Tibial nerve (tissue), 4 donors: ENCODE results near the gene NBAS. TPM values are rescaled to one million over a fixed set of nuclear protein-coding genes. Genes with fewer than 3 reads are reported as not detected.
"Not testable (repeated sequence)": the region's sequence is repeated elsewhere in the genome, so short reads cannot be mapped to it uniquely, and the experiment has no call there.

ENCODE experiments used
- DNase-seq, 2 donors: peaks; one replicate each; pipeline ENCODE4 v3.0.0-alpha.2; 2019; ENCODE audit warnings: low spot score in 2 of 2
- H3K27ac ChIP-seq, 4 donors: fragments of 200-600 bp; sonication (generic) in 3 of 4; one replicate each; pipeline ENCODE4 v1.5.1; 2017 to 2019; ENCODE audit warnings: mild to moderate bottlenecking in 1 of 4
- H3K27me3 ChIP-seq, 2 donors: fragments of 200-600 bp; sonication (generic) in 1 of 2; one replicate each; pipeline versions ENCODE4 v1.5.1 to v1.6.0; 2017 to 2019
- H3K36me3 ChIP-seq, 3 donors: fragments of 200-600 bp; sonication (generic); one replicate each; pipeline ENCODE4 v1.5.1; 2018 to 2019
- H3K4me1 ChIP-seq, 4 donors: fragments of 200-600 bp; sonication (generic) in 3 of 4; one replicate each; pipeline ENCODE4 v1.5.1; 2017 to 2019
- H3K4me3 ChIP-seq, 4 donors: fragments of 200-600 bp; sonication (generic) in 3 of 4; one replicate each; pipeline ENCODE4 v1.5.1; 2017 to 2019; ENCODE audit warnings: mild to moderate bottlenecking in 1 of 4, moderate library complexity in 1 of 4
- H3K9me3 ChIP-seq, 4 donors: fragments of 200-600 bp; sonication (generic) in 3 of 4; one replicate each; pipeline ENCODE4 v1.5.1; 2017 to 2019
- CTCF ChIP-seq, 5 experiments: fragments of 200-600 bp in 3 of 5; fragments of 450-650 bp in 2 of 5; sonication (generic) in 3 of 5; IDR thresholded peaks; one replicate each; pipeline ENCODE4 v1.5.1; 2016 to 2019; ENCODE audit warnings: antibody characterized with exemption in 5 of 5, mild to moderate bottlenecking in 3 of 5, moderate library complexity in 2 of 5
- EP300 ChIP-seq, 2 donors: sonication (generic); formaldehyde crosslinking; IDR thresholded peaks; one replicate each; pipeline ENCODE4 v1.6.1; 2017; ENCODE audit warnings: antibody characterized with exemption in 2 of 2, mild to moderate bottlenecking in 1 of 2
- POLR2A ChIP-seq, 2 donors: fragments of 450-650 bp; IDR thresholded peaks; one replicate each; pipeline ENCODE4 v1.6.1; 2017; ENCODE audit warnings: antibody characterized with exemption in 2 of 2, mild to moderate bottlenecking in 2 of 2, moderate library complexity in 2 of 2
- WGBS, 2 donors: methylation state at CpG; one replicate each; pipeline ENCODE4 v1.1.5; 2018; 5-methylcytosine and 5-hydroxymethylcytosine counted together
- total RNA-seq, 4 donors: library from RNA; depleted of rRNA; stranded (reverse); fragments of >200 nt; gene quantifications; one replicate each; pipeline ENCODE4 v1.1.0, GENCODE V29; 2016

NBAS gene
- total RNA-seq, 4 donors from 2014 or later: 49.0 to 59.1 (median 55.1) TPM

- H3K9me3 ChIP-seq: no peaks in the 10 kb centered on the region
- WGBS, 2 donors: 63 to 69% methylated on average over 5 of the region's 5 CpGs
- TF ChIP-seq EP300 (IDR thresholded peaks at IDR 0.05) (no peak), CTCF (IDR thresholded peaks at IDR 0.05) (no peak), POLR2A (IDR thresholded peaks at IDR 0.05) (no peak)
- no peaks in the 10 kb centered on the region for H3K27me3 ChIP-seq
- H3K4me3 ChIP-seq: no peak overlapping the region
- no peak overlapping the region for H3K27ac ChIP-seq
- peaks cover 0 to 18% (median 0%) of the 10 kb centered on the region in 3 donors for H3K36me3 ChIP-seq
- DNase-seq: no peak
- no peaks in the 10 kb centered on the region for H3K4me1 ChIP-seq
Observed at GRCh38 chr2:15334644-15335326, 226.3 kb downstream of the NBAS start.

- Histone ChIP-seq H3K36me3 (peaks cover 0 to 46% (median 0%) of the 10 kb centered on the region in 3 donors), H3K4me3 (no peak overlapping the region), H3K9me3 (no peaks in the 10 kb centered on the region), H3K4me1 (no peaks in the 10 kb centered on the region), H3K27ac (no peak overlapping the region), H3K27me3 (no peaks in the 10 kb centered on the region)
- DNase-seq: no peak
- no peak for TF ChIP-seq CTCF (IDR thresholded peaks at IDR 0.05)
- no peak for TF ChIP-seq POLR2A (IDR thresholded peaks at IDR 0.05)
- WGBS, 2 donors: 81 to 89% methylated on average over 2 of the region's 2 CpGs
Observed at GRCh38 chr2:15331787-15332186, 229.3 kb downstream of the NBAS start.

- no peak for DNase-seq
- WGBS, 2 donors: 93 to 96% methylated on average over 1 of the region's 1 CpG
- H3K4me3 ChIP-seq: no peak overlapping the region
- H3K27me3 ChIP-seq: no peaks in the 10 kb centered on the region
- peaks cover 0 to 12% (median 0%) of the 10 kb centered on the region in 4 donors for H3K9me3 ChIP-seq
- H3K27ac ChIP-seq: no peak overlapping the region
- TF ChIP-seq CTCF (IDR thresholded peaks at IDR 0.05) (no peak), EP300 (IDR thresholded peaks at IDR 0.05) (no peak), POLR2A (IDR thresholded peaks at IDR 0.05) (no peak)
- no peaks in the 10 kb centered on the region for H3K4me1 ChIP-seq
- H3K36me3 ChIP-seq: peaks cover 0 to 80% (median 0%) of the 10 kb centered on the region in 3 donors
Observed at GRCh38 chr2:15325296-15325695, 235.8 kb downstream of the NBAS start.

- no peak overlapping the region for H3K27ac ChIP-seq
- H3K36me3 ChIP-seq: peaks cover 0 to 78% (median 0%) of the 10 kb centered on the region in 3 donors
- WGBS, 2 donors: 95 to 100% methylated on average over 1 of the region's 1 CpG
- TF ChIP-seq EP300 (IDR thresholded peaks at IDR 0.05): no peak
- no peak for TF ChIP-seq CTCF (IDR thresholded peaks at IDR 0.05)
- no peak for TF ChIP-seq POLR2A (IDR thresholded peaks at IDR 0.05)
- peaks cover 0 to 29% (median 5%) of the 10 kb centered on the region in 4 donors for H3K9me3 ChIP-seq
- no peaks in the 10 kb centered on the region for H3K27me3 ChIP-seq
- no peak for DNase-seq
- H3K4me1 ChIP-seq: no peaks in the 10 kb centered on the region
- H3K4me3 ChIP-seq: no peak overlapping the region
Observed at GRCh38 chr2:15323227-15323626, 237.9 kb downstream of the NBAS start.

GRCh38 chr2:15321481-15321880 lies 239.7 kb downstream of the NBAS start:
- not testable (repeated sequence) for DNase-seq, H3K4me1 ChIP-seq, H3K27me3 ChIP-seq, H3K27ac ChIP-seq, H3K4me3 ChIP-seq
- Histone ChIP-seq H3K9me3 (peaks cover 0 to 34% (median 6%) of the 10 kb centered on the region in 4 donors), H3K36me3 (peaks cover 0 to 80% (median 0%) of the 10 kb centered on the region in 3 donors)
- whole genome bisulfite sequencing, 2 donors: 93 to 96% methylated on average over 4 of the region's 4 CpGs
